Adrenal gland (tissue), 12 donors: Measurements from ENCODE around the gene MAPK1. TPM values are rescaled to one million over a fixed set of nuclear protein-coding genes. Genes with fewer than 3 reads are reported as not detected.

Experiments
- DNase-seq, 7 donors: peaks; one replicate each; pipeline ENCODE4 v3.0.0-alpha.2; 2019 to 2020
- H3K27ac ChIP-seq, 5 donors: fragments of 200-600 bp; sonication (generic) in 4 of 5; 1 replicate in 3 of 5; 2 replicates in 2 of 5; pipeline versions ENCODE4 v1.5.1 to v1.8.0; 2016 to 2020; ENCODE audit warnings: mild to moderate bottlenecking in 1 of 5
- H3K27me3 ChIP-seq: fragments of 200-600 bp; 2 replicates; pipeline ENCODE4 v1.8.0; 2021
- H3K36me3 ChIP-seq, 2 donors: fragments of 200-600 bp; replicated peaks in 1 of 2; 1 replicate in 1 of 2; 2 replicates in 1 of 2; pipeline versions ENCODE4 v1.5.1 to v1.8.0; 2018 to 2022
- H3K4me1 ChIP-seq, 2 donors: fragments of 200-600 bp; replicated peaks in 1 of 2; 1 replicate in 1 of 2; 2 replicates in 1 of 2; pipeline versions ENCODE4 v1.5.1 to v1.8.0; 2018 to 2021
- H3K4me3 ChIP-seq, 4 donors: fragments of 200-600 bp; sonication (generic) in 3 of 4; one replicate each; pipeline ENCODE4 v1.5.1; 2016 to 2018
- H3K9me3 ChIP-seq, 3 donors: fragments of 200-600 bp; sonication (generic) in 1 of 3; replicated peaks in 1 of 3; 1 replicate in 2 of 3; 2 replicates in 1 of 3; pipeline versions ENCODE4 v1.5.1 to v1.8.0; 2016 to 2021
- CTCF ChIP-seq, 6 experiments: fragments of 450-650 bp in 4 of 6; fragments of 200-600 bp in 2 of 6; sonication (generic) in 1 of 6; IDR thresholded peaks; 1 replicate in 5 of 6; 2 replicates in 1 of 6; pipeline versions ENCODE4 v1.5.1 to v1.8.0; 2016 to 2021; ENCODE audit warnings: antibody characterized with exemption in 6 of 6, mild to moderate bottlenecking in 2 of 6, moderate library complexity in 1 of 6
- POLR2A ChIP-seq, 2 donors: fragments of 450-650 bp; IDR thresholded peaks; one replicate each; pipeline ENCODE4 v1.6.1; 2017; ENCODE audit warnings: antibody characterized with exemption in 2 of 2, mild to moderate bottlenecking in 2 of 2, moderate library complexity in 1 of 2
- WGBS, 4 donors: extraction: QIAGEN DNeasy Blood & Tissue Kit in 2 of 4; methylation state at CpG; one replicate each; pipeline versions ENCODE4 v1.1.5 to v1.1.7; 2013 to 2017; 5-methylcytosine and 5-hydroxymethylcytosine counted together
- intact Hi-C, 2 donors: fragments of 100-400 bp; cut with DNase I; formaldehyde crosslinking; loops; one replicate each; pipeline versions ENCODE4 v1.14.1 to v1.15.0; 2022 to 2023
- polyA plus RNA-seq, 3 donors: library from polyadenylated mRNA; stranded (reverse); fragments of 200-250 nt in 2 of 3; fragments of 350-450 nt in 1 of 3; fragmentation: Illumina TruSeq in 1 of 3; extraction: RNeasy Lipid Tissue Mini Kit (QIAGEN cat#74804) in 1 of 3; gene quantifications; one replicate each; pipeline ENCODE4 v1.2.3, GENCODE V29; 2013 to 2014
- total RNA-seq, 9 donors: library from RNA; depleted of rRNA in 4 of 9; stranded (reverse); fragments of >200 nt in 4 of 9; fragments of 120-200 nt in 1 of 9; fragmentation: NEBNext Ultra II Directional in 1 of 9; extraction: Animal tissue kit (Norgen Biotek cat#: 25700) in 1 of 9; gene quantifications; one replicate each; pipeline versions ENCODE4 v1.1.0 to v1.2.4, GENCODE V29; 2013 to 2023
- donor health status: healthy with polysubstance abuse.
- donor health status: Bipolar disorder and iron deficiency.
- donor health status: DM: yes; HTN: yes; CAD: no.
- donor health status: DM: no; HTN: no; CAD: no.
- donor health status: DM: no; HTN: no; CAD: no.
- donor health status: DM: yes; HTN: yes; CAD: no.

The MAPK1 gene
- total and polyA plus RNA-seq, 12 donors: 9.6 to 201 (median 94.4) TPM

- no peak overlapping the region for H3K4me3 ChIP-seq
- no peak for DNase-seq
- H3K36me3 ChIP-seq: peaks cover 0 to 17% of the 10 kb centered on the region in 2 donors
- peaks cover 6 to 21% of the 10 kb centered on the region in 2 donors for H3K4me1 ChIP-seq
- H3K27me3 ChIP-seq: no peaks in the 10 kb centered on the region
- TF ChIP-seq CTCF (IDR thresholded peaks at IDR 0.05) (no peak), POLR2A (IDR thresholded peaks at IDR 0.05) (no peak)
- WGBS, 4 donors: 91 to 94% (median 93%) methylated on average over 21 of the region's 21 CpGs
- H3K27ac ChIP-seq: no peak overlapping the region
- intact Hi-C loops: no loop called here
- no peaks in the 10 kb centered on the region for H3K9me3 ChIP-seq
Observed at GRCh38 chr22:21758091-21758864, 109.2 kb downstream of the MAPK1 start.

GRCh38 chr22:21755851-21756284, 111.6 kb downstream of the MAPK1 start:
- Histone ChIP-seq H3K4me3 (no peak overlapping the region), H3K36me3 (no peaks in the 10 kb centered on the region), H3K27me3 (no peaks in the 10 kb centered on the region), H3K27ac (peak overlapping the region in 2 of 5 donors; percentile 44 to 60), H3K4me1 (peaks cover 6 to 21% of the 10 kb centered on the region in 2 donors), H3K9me3 (no peaks in the 10 kb centered on the region)
- TF ChIP-seq POLR2A (IDR thresholded peaks at IDR 0.05) (no peak), CTCF (IDR thresholded peaks at IDR 0.05) (no peak)
- 20 to 30% (median 27%) methylated on average over 5 of the region's 5 CpGs for WGBS, 4 donors
- intact Hi-C loops: no loop called here
- DNase-seq: peak in 4 of 7 donors; percentile 35 to 73 (median 51)

- H3K27me3 ChIP-seq: no peaks in the 10 kb centered on the region
- no peak for TF ChIP-seq CTCF (IDR thresholded peaks at IDR 0.05)
- no peak for TF ChIP-seq POLR2A (IDR thresholded peaks at IDR 0.05)
- H3K27ac ChIP-seq: peak overlapping the region in 1 of 5 donors; percentile 25
- peaks cover 6 to 21% of the 10 kb centered on the region in 2 donors for H3K4me1 ChIP-seq
- no peak overlapping the region for H3K4me3 ChIP-seq
- no peaks in the 10 kb centered on the region for H3K36me3 ChIP-seq
- DNase-seq: peak in 2 of 7 donors; percentile 14 to 62
- intact Hi-C loops: no loop called here
- WGBS, 4 donors: 57 to 66% (median 62%) methylated on average over 6 to 7 of the region's 7 CpGs
- H3K9me3 ChIP-seq: no peaks in the 10 kb centered on the region
Observed at GRCh38 chr22:21754523-21754922, 112.9 kb downstream of the MAPK1 start.

GRCh38 chr22:21753374-21754111, 113.9 kb downstream of the MAPK1 start:
- peak in 4 of 7 donors; percentile 27 to 59 (median 45) for DNase-seq
- H3K4me1 ChIP-seq: peaks cover 6 to 21% of the 10 kb centered on the region in 2 donors
- 50 to 61% (median 59%) methylated on average over 13 to 14 of the region's 14 CpGs for WGBS, 4 donors
- intact Hi-C loops: no loop called here
- no peak overlapping the region for H3K27ac ChIP-seq
- H3K36me3 ChIP-seq: no peaks in the 10 kb centered on the region
- no peaks in the 10 kb centered on the region for H3K27me3 ChIP-seq
- H3K4me3 ChIP-seq: no peak overlapping the region
- TF ChIP-seq CTCF (IDR thresholded peaks at IDR 0.05) (no peak), POLR2A (IDR thresholded peaks at IDR 0.05) (no peak)
- H3K9me3 ChIP-seq: no peaks in the 10 kb centered on the region
